Measurements from ENCODE around the gene SLC7A6OS.

SLC7A6OS gene

GRCh38 chr16:68356249-68356918 lies 45.6 kb upstream of the SLC7A6OS start:
- Histone ChIP-seq H3K27ac (replicated peaks) (peak overlapping the region; percentile 41), H3K27me3 (ENCODE audit: insufficient read depth, poor library complexity, severe bottlenecking) (no peaks in the 10 kb centered on the region), H3K4me3 (replicated peaks; ENCODE audit: insufficient read depth, low read length) (no peak overlapping the region)
- TF ChIP-seq POLR2AphosphoS5 (IDR thresholded peaks at IDR 0.05; ENCODE audit: low read depth) (peak; percentile 93), SPI1 (IDR thresholded peaks at IDR 0.05; ENCODE audit: borderline replicate concordance, low read depth) (peak; percentile 86), GABPA (IDR thresholded peaks at IDR 0.05; ENCODE audit: low read depth) (no peak)
- peak; percentile 76 to 92 for DNase-seq (ENCODE audit: low read depth in 1 of 2, low spot score in 1 of 2)

GRCh38 chr16:68355447-68356248 lies 44.9 kb upstream of the SLC7A6OS start:
- DNase-seq (ENCODE audit: low read depth in 1 of 2, low spot score in 1 of 2) = peak in 1 of 2 experiments; percentile 52
- no peak for TF ChIP-seq POLR2AphosphoS5 (IDR thresholded peaks at IDR 0.05; ENCODE audit: low read depth)
- no peak for TF ChIP-seq REST (IDR thresholded peaks at IDR 0.05; ENCODE audit: insufficient replicate concordance, low read depth)
- no peak for TF ChIP-seq SPI1 (IDR thresholded peaks at IDR 0.05; ENCODE audit: borderline replicate concordance, low read depth)
- no peak for TF ChIP-seq GABPA (IDR thresholded peaks at IDR 0.05; ENCODE audit: low read depth)
- TF ChIP-seq CTCF (IDR thresholded peaks at IDR 0.05; ENCODE audit: insufficient read depth, low read length) = no peak
- no peaks in the 10 kb centered on the region for H3K27me3 ChIP-seq (ENCODE audit: insufficient read depth, poor library complexity, severe bottlenecking)
- no peak overlapping the region for H3K4me3 ChIP-seq (replicated peaks; ENCODE audit: insufficient read depth, low read length)
- peak overlapping the region; percentile 41 for H3K27ac ChIP-seq (replicated peaks)

GRCh38 chr16:68354816-68355215 lies 44.1 kb upstream of the SLC7A6OS start:
- no peak for DNase-seq (ENCODE audit: low read depth in 1 of 2, low spot score in 1 of 2)
- no peak overlapping the region for H3K4me3 ChIP-seq (replicated peaks; ENCODE audit: insufficient read depth, low read length)
- no peak overlapping the region for H3K27ac ChIP-seq (replicated peaks)
- no peaks in the 10 kb centered on the region for H3K27me3 ChIP-seq (ENCODE audit: insufficient read depth, poor library complexity, severe bottlenecking)
- no peak for TF ChIP-seq REST (IDR thresholded peaks at IDR 0.05; ENCODE audit: insufficient replicate concordance, low read depth)
- no peak for TF ChIP-seq SPI1 (IDR thresholded peaks at IDR 0.05; ENCODE audit: borderline replicate concordance, low read depth)
- no peak for TF ChIP-seq CTCF (IDR thresholded peaks at IDR 0.05; ENCODE audit: insufficient read depth, low read length)
- no peak for TF ChIP-seq GABPA (IDR thresholded peaks at IDR 0.05; ENCODE audit: low read depth)
- no peak for TF ChIP-seq POLR2AphosphoS5 (IDR thresholded peaks at IDR 0.05; ENCODE audit: low read depth)

GRCh38 chr16:68353366-68353765 lies 42.6 kb upstream of the SLC7A6OS start:
- TF ChIP-seq SPI1 (IDR thresholded peaks at IDR 0.05; ENCODE audit: borderline replicate concordance, low read depth) (no peak), CTCF (IDR thresholded peaks at IDR 0.05; ENCODE audit: insufficient read depth, low read length) (no peak), REST (IDR thresholded peaks at IDR 0.05; ENCODE audit: insufficient replicate concordance, low read depth) (no peak), GABPA (IDR thresholded peaks at IDR 0.05; ENCODE audit: low read depth) (no peak), POLR2AphosphoS5 (IDR thresholded peaks at IDR 0.05; ENCODE audit: low read depth) (no peak)
- H3K27ac ChIP-seq (replicated peaks) = no peak overlapping the region
- no peak for DNase-seq (ENCODE audit: low read depth in 1 of 2, low spot score in 1 of 2)
- no peaks in the 10 kb centered on the region for H3K27me3 ChIP-seq (ENCODE audit: insufficient read depth, poor library complexity, severe bottlenecking)
- H3K4me3 ChIP-seq (replicated peaks; ENCODE audit: insufficient read depth, low read length) = no peak overlapping the region
